ENCODE data around the gene ZNF221. TPM values are rescaled to one million over a fixed set of nuclear protein-coding genes. Genes with fewer than 3 reads are reported as not detected.

Gene ZNF221
- total RNA-seq, 1 experiment from 2014 or later: 2.5 TPM

DNA sequence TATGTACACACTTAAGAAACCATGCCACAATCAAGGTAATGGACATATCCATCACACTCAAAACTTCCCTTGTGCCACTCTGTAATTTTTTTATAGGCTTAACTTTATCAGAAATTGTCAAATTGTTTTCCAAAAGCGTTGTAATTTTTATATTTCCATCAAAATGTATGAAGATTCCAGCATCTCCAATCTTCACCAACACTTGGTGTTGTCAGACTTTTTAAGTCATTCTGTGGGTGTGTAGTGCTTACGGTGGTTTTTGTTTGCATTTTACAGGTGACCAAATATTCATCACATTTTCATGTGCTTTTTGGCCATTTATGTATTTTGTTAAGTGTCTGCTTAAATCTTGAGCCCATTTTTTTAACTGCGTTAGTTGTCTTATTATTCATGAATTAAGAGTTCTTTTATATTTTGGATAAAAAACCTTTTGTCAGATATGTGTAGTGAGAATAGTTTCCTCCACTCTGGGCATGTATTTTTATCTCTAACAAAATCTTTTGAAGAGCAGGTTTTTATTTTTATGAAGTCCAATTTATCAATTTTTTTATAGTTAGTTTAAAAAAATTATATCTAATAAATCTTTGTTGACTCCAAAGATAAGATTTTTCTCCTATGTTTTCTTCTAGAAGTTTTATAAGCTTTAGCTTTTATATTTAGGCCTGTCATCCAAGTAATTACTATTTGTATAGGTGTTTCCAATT is 11.3 kb upstream of the ZNF221 start:
- ChIA-PET CTCF (no interaction called here), RAD21 (ENCODE audit: low non-redundant PET in 1 of 2, low total read pairs in 2 of 2, uncharacterized antibody in 2 of 2, unreplicated experiment in 2 of 2) (no interaction called here), POLR2A (no interaction called here)
- H4K20me1 ChIP-seq (ENCODE audit: insufficient read depth): no peaks in the 10 kb centered on the region
- DNase-seq (ENCODE audit: low read depth, low spot score) (no peak), ATAC-seq (no peak)
- H3K79me2 ChIP-seq (ENCODE audit: insufficient read depth, low read length): no peaks in the 10 kb centered on the region
- H2AFZ ChIP-seq (ENCODE audit: low read depth, low read length, poor library complexity, severe bottlenecking): no peak overlapping the region
- no peak overlapping the region for H3K9ac ChIP-seq (ENCODE audit: low read length)
- no peak overlapping the region for H3K4me2 ChIP-seq (ENCODE audit: low read length)
- TF ChIP-seq POLR2A (IDR thresholded peaks at IDR 0.05; ENCODE audit: borderline replicate concordance, extremely low read depth, insufficient read depth, insufficient read length) (no peak), EGR1 (IDR thresholded peaks at IDR 0.05; ENCODE audit: low read depth) (no peak), TCF7L2 (IDR thresholded peaks at IDR 0.05; ENCODE audit: borderline replicate concordance, extremely low read depth, insufficient read depth, insufficient read length) (no peak), SRF (IDR thresholded peaks at IDR 0.05; ENCODE audit: low read depth) (no peak), ELF1 (IDR thresholded peaks at IDR 0.05; ENCODE audit: borderline replicate concordance, low read depth) (no peak), ZNF274 (IDR thresholded peaks at IDR 0.05; ENCODE audit: low read depth, low read length) (no peak), POLR2AphosphoS5 (IDR thresholded peaks at IDR 0.05; ENCODE audit: low read depth, low read length) (no peak), FOSL1 (IDR thresholded peaks at IDR 0.05; ENCODE audit: low read depth) (no peak), EZH2 (IDR thresholded peaks at IDR 0.05) (no peak), SP1 (IDR thresholded peaks at IDR 0.05; ENCODE audit: low read depth) (no peak), SIN3A (IDR thresholded peaks at IDR 0.05; ENCODE audit: low read depth) (no peak), ZFX (IDR thresholded peaks at IDR 0.05) (no peak), CBX3 (IDR thresholded peaks at IDR 0.05; ENCODE audit: low read depth) (no peak)
- TF ChIP-seq, protein P1, sequence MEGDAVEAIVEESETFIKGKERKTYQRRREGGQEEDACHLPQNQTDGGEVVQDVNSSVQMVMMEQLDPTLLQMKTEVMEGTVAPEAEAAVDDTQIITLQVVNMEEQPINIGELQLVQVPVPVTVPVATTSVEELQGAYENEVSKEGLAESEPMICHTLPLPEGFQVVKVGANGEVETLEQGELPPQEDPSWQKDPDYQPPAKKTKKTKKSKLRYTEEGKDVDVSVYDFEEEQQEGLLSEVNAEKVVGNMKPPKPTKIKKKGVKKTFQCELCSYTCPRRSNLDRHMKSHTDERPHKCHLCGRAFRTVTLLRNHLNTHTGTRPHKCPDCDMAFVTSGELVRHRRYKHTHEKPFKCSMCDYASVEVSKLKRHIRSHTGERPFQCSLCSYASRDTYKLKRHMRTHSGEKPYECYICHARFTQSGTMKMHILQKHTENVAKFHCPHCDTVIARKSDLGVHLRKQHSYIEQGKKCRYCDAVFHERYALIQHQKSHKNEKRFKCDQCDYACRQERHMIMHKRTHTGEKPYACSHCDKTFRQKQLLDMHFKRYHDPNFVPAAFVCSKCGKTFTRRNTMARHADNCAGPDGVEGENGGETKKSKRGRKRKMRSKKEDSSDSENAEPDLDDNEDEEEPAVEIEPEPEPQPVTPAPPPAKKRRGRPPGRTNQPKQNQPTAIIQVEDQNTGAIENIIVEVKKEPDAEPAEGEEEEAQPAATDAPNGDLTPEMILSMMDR (IDR thresholded peaks at IDR 0.05 in 2 of 3, conservative IDR thresholded peaks at IDR 0.05 in 1 of 3; ENCODE audit: borderline replicate concordance in 1 of 3, insufficient read depth in 1 of 3, low read depth in 2 of 3, low read length in 2 of 3): no peak
- TF ChIP-seq, protein P2, sequence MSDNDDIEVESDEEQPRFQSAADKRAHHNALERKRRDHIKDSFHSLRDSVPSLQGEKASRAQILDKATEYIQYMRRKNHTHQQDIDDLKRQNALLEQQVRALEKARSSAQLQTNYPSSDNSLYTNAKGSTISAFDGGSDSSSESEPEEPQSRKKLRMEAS (IDR thresholded peaks at IDR 0.05): no peak
- TF ChIP-seq, protein P3, sequence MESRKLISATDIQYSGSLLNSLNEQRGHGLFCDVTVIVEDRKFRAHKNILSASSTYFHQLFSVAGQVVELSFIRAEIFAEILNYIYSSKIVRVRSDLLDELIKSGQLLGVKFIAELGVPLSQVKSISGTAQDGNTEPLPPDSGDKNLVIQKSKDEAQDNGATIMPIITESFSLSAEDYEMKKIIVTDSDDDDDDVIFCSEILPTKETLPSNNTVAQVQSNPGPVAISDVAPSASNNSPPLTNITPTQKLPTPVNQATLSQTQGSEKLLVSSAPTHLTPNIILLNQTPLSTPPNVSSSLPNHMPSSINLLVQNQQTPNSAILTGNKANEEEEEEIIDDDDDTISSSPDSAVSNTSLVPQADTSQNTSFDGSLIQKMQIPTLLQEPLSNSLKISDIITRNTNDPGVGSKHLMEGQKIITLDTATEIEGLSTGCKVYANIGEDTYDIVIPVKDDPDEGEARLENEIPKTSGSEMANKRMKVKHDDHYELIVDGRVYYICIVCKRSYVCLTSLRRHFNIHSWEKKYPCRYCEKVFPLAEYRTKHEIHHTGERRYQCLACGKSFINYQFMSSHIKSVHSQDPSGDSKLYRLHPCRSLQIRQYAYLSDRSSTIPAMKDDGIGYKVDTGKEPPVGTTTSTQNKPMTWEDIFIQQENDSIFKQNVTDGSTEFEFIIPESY (IDR thresholded peaks at IDR 0.05; ENCODE audit: extremely low read depth, insufficient replicate concordance, low read length): no peak
- TF ChIP-seq, protein P4, sequence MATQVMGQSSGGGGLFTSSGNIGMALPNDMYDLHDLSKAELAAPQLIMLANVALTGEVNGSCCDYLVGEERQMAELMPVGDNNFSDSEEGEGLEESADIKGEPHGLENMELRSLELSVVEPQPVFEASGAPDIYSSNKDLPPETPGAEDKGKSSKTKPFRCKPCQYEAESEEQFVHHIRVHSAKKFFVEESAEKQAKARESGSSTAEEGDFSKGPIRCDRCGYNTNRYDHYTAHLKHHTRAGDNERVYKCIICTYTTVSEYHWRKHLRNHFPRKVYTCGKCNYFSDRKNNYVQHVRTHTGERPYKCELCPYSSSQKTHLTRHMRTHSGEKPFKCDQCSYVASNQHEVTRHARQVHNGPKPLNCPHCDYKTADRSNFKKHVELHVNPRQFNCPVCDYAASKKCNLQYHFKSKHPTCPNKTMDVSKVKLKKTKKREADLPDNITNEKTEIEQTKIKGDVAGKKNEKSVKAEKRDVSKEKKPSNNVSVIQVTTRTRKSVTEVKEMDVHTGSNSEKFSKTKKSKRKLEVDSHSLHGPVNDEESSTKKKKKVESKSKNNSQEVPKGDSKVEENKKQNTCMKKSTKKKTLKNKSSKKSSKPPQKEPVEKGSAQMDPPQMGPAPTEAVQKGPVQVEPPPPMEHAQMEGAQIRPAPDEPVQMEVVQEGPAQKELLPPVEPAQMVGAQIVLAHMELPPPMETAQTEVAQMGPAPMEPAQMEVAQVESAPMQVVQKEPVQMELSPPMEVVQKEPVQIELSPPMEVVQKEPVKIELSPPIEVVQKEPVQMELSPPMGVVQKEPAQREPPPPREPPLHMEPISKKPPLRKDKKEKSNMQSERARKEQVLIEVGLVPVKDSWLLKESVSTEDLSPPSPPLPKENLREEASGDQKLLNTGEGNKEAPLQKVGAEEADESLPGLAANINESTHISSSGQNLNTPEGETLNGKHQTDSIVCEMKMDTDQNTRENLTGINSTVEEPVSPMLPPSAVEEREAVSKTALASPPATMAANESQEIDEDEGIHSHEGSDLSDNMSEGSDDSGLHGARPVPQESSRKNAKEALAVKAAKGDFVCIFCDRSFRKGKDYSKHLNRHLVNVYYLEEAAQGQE (IDR thresholded peaks at IDR 0.05; ENCODE audit: low read depth): no peak
- TF ChIP-seq, protein P5, sequence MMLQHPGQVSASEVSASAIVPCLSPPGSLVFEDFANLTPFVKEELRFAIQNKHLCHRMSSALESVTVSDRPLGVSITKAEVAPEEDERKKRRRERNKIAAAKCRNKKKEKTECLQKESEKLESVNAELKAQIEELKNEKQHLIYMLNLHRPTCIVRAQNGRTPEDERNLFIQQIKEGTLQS (IDR thresholded peaks at IDR 0.05): no peak
- H3K27me3 ChIP-seq (ENCODE audit: insufficient read depth, low read length): no peaks in the 10 kb centered on the region
- no TSS peak for BruUV-seq (replicated peaks)
- no peaks in the 10 kb centered on the region for H3K9me2 ChIP-seq (ENCODE audit: insufficient read depth)
- H3K36me3 ChIP-seq (ENCODE audit: control insufficient read depth in 1 of 2, insufficient read depth in 2 of 2, low read length in 2 of 2): no peaks in the 10 kb centered on the region
- no peaks in the 10 kb centered on the region for H3K9me3 ChIP-seq (ENCODE audit: control insufficient read depth in 1 of 2, insufficient read depth in 1 of 2, low read depth in 1 of 2, low read length in 2 of 2)
- H3K4me1 ChIP-seq (ENCODE audit: control insufficient read depth in 1 of 2, insufficient read depth in 2 of 2, low read length in 2 of 2): peaks cover 0 to 6% of the 10 kb centered on the region in 2 experiments; a peak in 1 of 4 replicates
- intact Hi-C loops (cut with micrococcal nuclease): loop anchor here (10.0 kb wide), 1 partner anchor 505 kb away; no protein-coding TSS in a partner anchor
- H3K4me3 ChIP-seq (replicated peaks in 1 of 2; ENCODE audit: low read depth in 1 of 2, low read length in 2 of 2): no peak overlapping the region
- H3K27ac ChIP-seq (ENCODE audit: low read depth, low read length): no peak overlapping the region
